Caco-2 (cell line): Measurements from ENCODE around the gene SEMA4D. TPM values are rescaled to one million over a fixed set of nuclear protein-coding genes. Genes with fewer than 3 reads are reported as not detected.

Experiments
- BruUV-seq: library from RNA; stranded (reverse); fragments of 400-500 nt; replicated peaks from 2 replicates; lab custom pipeline; 2021; lab: Mats Ljungman, UMichigan
- CTCF ChIA-PET: fragments of 300-600 bp; sonication (Branson Sonifier 250); formaldehyde crosslinking; loops from one replicate; lab custom pipeline; 2022; ENCODE audit warnings: antibody characterized with exemption; lab: Charles Lee
- POLR2A ChIA-PET: fragments of 300-600 bp; sonication (Branson Sonifier 250); formaldehyde crosslinking; loops from one replicate; lab custom pipeline; 2022; ENCODE audit warnings: antibody characterized with exemption; lab: Charles Lee
- DNase-seq, 2 experiments: peaks; one replicate each; pipeline versions ENCODE4 v3.0.0 to v3.0.0-alpha.2; 2020 to 2022
- H3K27me3 ChIP-seq: replicated peaks from 2 replicates; pipeline ENCODE4 v1.6.0; 2011; ENCODE audit warnings: low read length; ENCODE audit not compliant: control insufficient read depth, insufficient read depth
- H3K36me3 ChIP-seq: 2 replicates; pipeline ENCODE4 v1.5.1; 2011; ENCODE audit warnings: low read length; ENCODE audit not compliant: control insufficient read depth, insufficient read depth
- H3K4me1 ChIP-seq: fragments of 250-450 bp; sonication (Bioruptor Pico); 2 replicates; pipeline ENCODE4 v1.5.1; 2020; ENCODE audit warnings: mild to moderate bottlenecking
- H3K4me3 ChIP-seq: 2 replicates; pipeline ENCODE4 v1.5.1; 2011; ENCODE audit warnings: low read depth, mild to moderate bottlenecking, control low read depth, low read length
- H3K9me3 ChIP-seq: fragments of 250-450 bp; sonication (Bioruptor Pico); 2 replicates; pipeline ENCODE4 v1.5.1; 2020; ENCODE audit warnings: mild to moderate bottlenecking, moderate library complexity
- H3K27ac Mint-ChIP-seq: one replicate; pipeline ENCODE4 v1.8.0; 2022; ENCODE audit warnings: mixed read lengths; ENCODE audit not compliant: unreplicated experiment
- H3K27me3 Mint-ChIP-seq: one replicate; pipeline ENCODE4 v1.8.0; 2022; ENCODE audit warnings: mixed read lengths; ENCODE audit not compliant: insufficient read depth, unreplicated experiment
- H3K36me3 Mint-ChIP-seq: one replicate; pipeline ENCODE4 v1.8.0; 2022; ENCODE audit warnings: mild to moderate bottlenecking, mixed read lengths; ENCODE audit not compliant: insufficient read depth, unreplicated experiment
- H3K4me1 Mint-ChIP-seq: one replicate; pipeline ENCODE4 v1.8.0; 2022; ENCODE audit warnings: low read depth, mixed read lengths; ENCODE audit not compliant: unreplicated experiment
- H3K4me3 Mint-ChIP-seq: one replicate; pipeline ENCODE4 v1.8.0; 2022; ENCODE audit warnings: mild to moderate bottlenecking, moderate library complexity, mixed read lengths; ENCODE audit not compliant: unreplicated experiment
- H3K9me3 Mint-ChIP-seq: one replicate; pipeline ENCODE4 v1.8.0; 2022; ENCODE audit warnings: mixed read lengths; ENCODE audit not compliant: unreplicated experiment
- intact Hi-C: fragments of 100-400 bp; cut with micrococcal nuclease; formaldehyde crosslinking; loops from one replicate; pipeline ENCODE4 v1.10.0; 2022; ENCODE audit not compliant: unreplicated experiment
- total RNA-seq: library from RNA; stranded (reverse); gene quantifications from 2 replicates; pipeline ENCODE4 v1.2.3, GENCODE V29; 2022
- TF ChIP-seq, protein P1 (sequence below), 2 experiments: fragments of 200-600 bp in 1 of 2; IDR thresholded peaks; 1 replicate in 1 of 2; 2 replicates in 1 of 2; pipeline versions ENCODE4 v1.5.1 to v1.8.0; 2011 to 2022; ENCODE audit warnings: antibody characterized with exemption in 1 of 2, control low read depth in 1 of 2, inconsistent platforms in 1 of 2, low read depth in 1 of 2, low read length in 1 of 2, mild to moderate bottlenecking in 1 of 2, moderate library complexity in 1 of 2; ENCODE audit not compliant: insufficient read depth in 1 of 2, severe bottlenecking in 1 of 2, unreplicated experiment in 1 of 2

The SEMA4D gene
- total RNA-seq, 1 experiment from 2014 or later, result 17.1 TPM

DNA sequence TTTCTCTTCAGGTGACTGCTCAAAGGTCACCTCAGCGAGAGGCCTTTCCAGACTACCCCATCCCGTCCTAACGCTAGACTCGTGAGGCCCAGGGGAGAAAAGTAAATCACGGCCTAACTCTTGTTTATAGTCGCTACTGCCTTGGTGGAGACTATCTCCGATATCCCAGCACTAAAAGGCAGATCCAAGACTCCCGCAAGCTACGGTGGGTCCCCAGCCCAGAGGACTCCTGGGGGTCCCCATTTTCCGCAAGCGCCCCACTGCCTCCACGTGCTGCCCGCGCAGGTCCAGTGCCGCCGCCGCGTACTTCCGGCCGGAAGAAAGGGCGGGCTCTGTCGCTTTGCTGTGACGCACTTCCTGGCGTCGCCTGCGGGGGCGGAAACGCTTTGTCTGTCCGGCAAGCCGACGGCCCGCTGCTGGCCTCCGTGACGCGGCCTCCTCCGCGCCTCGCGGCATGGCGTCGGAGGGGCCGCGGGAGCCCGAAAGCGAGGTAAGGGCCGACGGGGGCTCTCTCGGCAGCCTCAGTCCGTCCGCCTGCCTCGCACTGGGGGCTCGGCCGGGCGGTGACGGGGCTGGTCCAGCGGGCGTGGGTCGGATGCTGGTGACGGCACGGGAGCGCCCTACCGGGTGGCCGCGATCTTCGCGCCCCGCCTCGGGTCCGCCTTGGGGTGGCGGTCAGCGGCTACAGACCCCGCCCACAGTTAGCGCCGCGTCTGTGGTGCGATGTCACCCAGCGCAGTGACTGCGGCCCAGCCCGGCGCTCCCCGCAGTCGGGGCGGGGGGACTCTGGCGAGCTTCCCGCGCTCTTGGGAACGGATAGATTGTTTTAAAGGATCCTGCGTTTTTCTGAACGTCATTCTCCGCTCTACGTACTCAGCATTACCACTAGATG, 179.5 kb downstream of the SEMA4D start, which contains the start of gene SECISBP2:
TSS of gene SECISBP2 (plus strand) at position 378 of the 892 bp plus-strand sequence. CDS start at position 455, 77 bp downstream.
- CTCF ChIA-PET, result interaction anchor here (0.6 to 1.6 kb wide), 4 partner anchors 9 to 784 kb away, joined by 3 to 4 read pairs (median 3); no protein-coding TSS in a partner anchor
- H3K4me1 ChIP-seq, result peaks cover 14% of the 10 kb centered on the region
- H3K4me3 ChIP-seq, result peak within 1 kb of the TSS; percentile 64
- Mint-ChIP-seq H3K36me3 (peaks cover 47% of the 10 kb centered on the region), H3K4me1 (peaks cover 19% of the 10 kb centered on the region), H3K9me3 (no peaks in the 10 kb centered on the region), H3K4me3 (peak within 1 kb of the TSS; percentile 73), H3K27ac (peak within 1 kb of the TSS; percentile 89), H3K27me3 (no peaks in the 10 kb centered on the region)
- DNase-seq, result peak; percentile 91 to 92
- no peaks in the 10 kb centered on the region for H3K36me3 ChIP-seq
- no TSS peak for BruUV-seq
- POLR2A ChIA-PET, result no interaction called here
- TF ChIP-seq, protein P1, sequence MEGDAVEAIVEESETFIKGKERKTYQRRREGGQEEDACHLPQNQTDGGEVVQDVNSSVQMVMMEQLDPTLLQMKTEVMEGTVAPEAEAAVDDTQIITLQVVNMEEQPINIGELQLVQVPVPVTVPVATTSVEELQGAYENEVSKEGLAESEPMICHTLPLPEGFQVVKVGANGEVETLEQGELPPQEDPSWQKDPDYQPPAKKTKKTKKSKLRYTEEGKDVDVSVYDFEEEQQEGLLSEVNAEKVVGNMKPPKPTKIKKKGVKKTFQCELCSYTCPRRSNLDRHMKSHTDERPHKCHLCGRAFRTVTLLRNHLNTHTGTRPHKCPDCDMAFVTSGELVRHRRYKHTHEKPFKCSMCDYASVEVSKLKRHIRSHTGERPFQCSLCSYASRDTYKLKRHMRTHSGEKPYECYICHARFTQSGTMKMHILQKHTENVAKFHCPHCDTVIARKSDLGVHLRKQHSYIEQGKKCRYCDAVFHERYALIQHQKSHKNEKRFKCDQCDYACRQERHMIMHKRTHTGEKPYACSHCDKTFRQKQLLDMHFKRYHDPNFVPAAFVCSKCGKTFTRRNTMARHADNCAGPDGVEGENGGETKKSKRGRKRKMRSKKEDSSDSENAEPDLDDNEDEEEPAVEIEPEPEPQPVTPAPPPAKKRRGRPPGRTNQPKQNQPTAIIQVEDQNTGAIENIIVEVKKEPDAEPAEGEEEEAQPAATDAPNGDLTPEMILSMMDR (IDR thresholded peaks at IDR 0.05; ENCODE audit: insufficient read depth in 1 of 2, low read depth in 1 of 2, low read length in 1 of 2, severe bottlenecking in 1 of 2, unreplicated experiment in 1 of 2), result peak in 1 of 2 experiments; percentile 48
- H3K9me3 ChIP-seq, result no peaks in the 10 kb centered on the region
- H3K27me3 ChIP-seq, result no peaks in the 10 kb centered on the region
- intact Hi-C loops, result loop anchor here (1.0 to 10.0 kb wide), 2 partner anchors 134 to 231 kb away; no protein-coding TSS in a partner anchor

DNA sequence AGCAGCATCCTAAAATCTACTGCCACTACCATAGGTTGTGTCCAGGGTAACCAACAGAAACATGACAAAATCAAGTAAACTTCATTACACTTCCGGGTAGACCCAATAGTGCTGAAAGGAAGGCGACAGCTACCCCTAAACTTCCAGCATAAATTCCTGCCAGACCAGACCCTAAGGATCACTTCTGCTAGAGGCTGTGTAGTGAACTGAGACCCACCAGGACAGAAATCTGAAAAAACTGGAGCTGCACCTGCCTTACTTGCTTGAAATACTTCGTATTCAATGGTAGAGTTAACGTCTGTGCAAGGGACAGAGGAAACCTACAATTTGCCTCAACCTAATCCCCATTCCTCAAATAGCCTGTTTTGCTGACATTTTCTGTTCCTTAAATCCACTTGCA, 180.6 kb downstream of the SEMA4D start:
- DNase-seq, result no peak
- intact Hi-C loops, result loop anchor here (10.0 kb wide), 1 partner anchor 132 kb away; no protein-coding TSS in a partner anchor
- ChIA-PET POLR2A (no interaction called here), CTCF (no interaction called here)
- H3K4me1 Mint-ChIP-seq, result peaks cover 8% of the 10 kb centered on the region
- TF ChIP-seq, protein P1 (IDR thresholded peaks at IDR 0.05; ENCODE audit: insufficient read depth in 1 of 2, low read depth in 1 of 2, low read length in 1 of 2, severe bottlenecking in 1 of 2, unreplicated experiment in 1 of 2), result no peak
- H3K27me3 ChIP-seq, result no peaks in the 10 kb centered on the region
- no peaks in the 10 kb centered on the region for H3K9me3 ChIP-seq
- peaks cover 6% of the 10 kb centered on the region; the same call in 1 of the 2 replicates for H3K4me1 ChIP-seq
- H3K4me3 ChIP-seq, result no peak overlapping the region
- BruUV-seq, result no TSS peak
- no peaks in the 10 kb centered on the region for H3K27me3 Mint-ChIP-seq
- H3K36me3 ChIP-seq, result no peaks in the 10 kb centered on the region
- H3K4me3 Mint-ChIP-seq, result peak overlapping the region; percentile 73
- no peaks in the 10 kb centered on the region for H3K9me3 Mint-ChIP-seq
- H3K36me3 Mint-ChIP-seq, result peaks cover 51% of the 10 kb centered on the region
- H3K27ac Mint-ChIP-seq, result peak overlapping the region; percentile 89

DNA sequence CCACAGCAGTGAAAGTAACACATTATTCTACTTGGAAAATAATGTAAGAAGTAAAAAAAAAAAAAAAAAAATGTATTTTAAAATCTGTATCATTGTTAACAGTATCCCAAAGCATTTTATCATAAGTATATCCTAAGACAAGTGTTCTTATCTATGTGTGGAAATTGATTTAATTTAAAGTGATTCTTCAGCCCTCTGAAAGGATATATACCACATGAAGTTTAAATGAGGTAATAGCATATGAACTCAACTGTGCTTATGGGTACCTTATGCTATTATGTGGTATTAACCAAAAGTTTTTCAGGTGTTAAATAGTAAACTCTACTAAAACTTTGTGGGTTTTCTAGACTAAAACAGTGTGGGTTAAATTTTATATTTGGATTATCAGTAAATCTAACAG, 182.4 kb downstream of the SEMA4D start:
- BruUV-seq, result no TSS peak
- H3K4me3 ChIP-seq, result no peak overlapping the region
- ChIA-PET POLR2A (no interaction called here), CTCF (no interaction called here)
- H3K27me3 ChIP-seq, result no peaks in the 10 kb centered on the region
- H3K36me3 ChIP-seq, result no peaks in the 10 kb centered on the region
- Mint-ChIP-seq H3K36me3 (peaks cover 66% of the 10 kb centered on the region), H3K27me3 (no peaks in the 10 kb centered on the region), H3K9me3 (no peaks in the 10 kb centered on the region), H3K27ac (no peak overlapping the region), H3K4me3 (no peak overlapping the region), H3K4me1 (peaks cover 8% of the 10 kb centered on the region)
- DNase-seq, result no peak
- peaks cover 6% of the 10 kb centered on the region; the same call in 1 of the 2 replicates for H3K4me1 ChIP-seq
- TF ChIP-seq, protein P1 (IDR thresholded peaks at IDR 0.05; ENCODE audit: insufficient read depth in 1 of 2, low read depth in 1 of 2, low read length in 1 of 2, severe bottlenecking in 1 of 2, unreplicated experiment in 1 of 2), result no peak
- intact Hi-C loops, result loop anchor here (10.0 kb wide), 1 partner anchor 131 kb away; no protein-coding TSS in a partner anchor
- H3K9me3 ChIP-seq, result no peaks in the 10 kb centered on the region
